Activated naive CD4-positive, alpha-beta T cell treated with anti-CD3 and anti-CD28 coated beads, Interleukin-2, amount 50 U/mL, for 72 hours (primary cell): ENCODE data around the gene FBXL7. TPM values are rescaled to one million over a fixed set of nuclear protein-coding genes. Genes with fewer than 3 reads are reported as not detected.

ENCODE experiments used
- ATAC-seq, 2 donors: fragments of 150-1000 bp; cut with Tn5 transposase; 2 replicates each; pipeline ENCODE4 v1.10.0; 2021; ENCODE audit warnings: mild to moderate bottlenecking in 2 of 2, moderate library complexity in 2 of 2
- DNase-seq, 2 donors: peaks; one replicate each; pipeline ENCODE4 v3.0.0; 2021 to 2022; ENCODE audit warnings: low spot score in 2 of 2
- H3K27ac Mint-ChIP-seq, 2 donors: one replicate each; pipeline ENCODE4 v1.8.0; 2022; ENCODE audit warnings: mild to moderate bottlenecking in 2 of 2, mixed read lengths in 2 of 2
- H3K36me3 Mint-ChIP-seq, 2 donors: one replicate each; pipeline ENCODE4 v1.8.0; 2022; ENCODE audit warnings: mixed read lengths in 2 of 2
- H3K9me3 Mint-ChIP-seq, 2 donors: one replicate each; pipeline ENCODE4 v1.8.0; 2022; ENCODE audit warnings: mixed read lengths in 2 of 2
- total RNA-seq, 2 donors: library from RNA; stranded (reverse); gene quantifications; one replicate each; pipeline ENCODE4 v1.2.3, GENCODE V29; 2022

The FBXL7 gene
- total RNA-seq, 2 donors from 2014 or later: not detected

DNA sequence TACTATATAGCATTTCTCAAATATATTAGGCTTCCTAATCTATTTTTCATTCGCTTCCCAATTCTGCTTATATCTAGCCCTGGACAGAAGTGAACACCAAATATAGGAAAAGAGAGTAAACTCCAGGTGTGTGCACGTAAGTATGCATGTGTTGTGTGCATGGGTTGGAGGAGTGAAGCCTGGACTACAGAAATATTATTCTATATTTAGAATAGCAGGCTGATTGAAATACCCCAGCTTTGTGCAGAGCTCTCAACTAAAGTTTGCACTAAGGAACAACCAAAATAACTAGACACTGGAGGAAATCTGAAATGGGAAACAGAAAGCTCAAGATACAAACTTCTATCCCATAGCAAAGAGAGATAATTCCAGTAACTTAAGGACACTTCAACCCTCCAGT is 480.9 kb downstream of the FBXL7 start:
- DNase-seq (no peak), ATAC-seq (no peak)
- no peaks in the 10 kb centered on the region for H3K36me3 Mint-ChIP-seq

DNA sequence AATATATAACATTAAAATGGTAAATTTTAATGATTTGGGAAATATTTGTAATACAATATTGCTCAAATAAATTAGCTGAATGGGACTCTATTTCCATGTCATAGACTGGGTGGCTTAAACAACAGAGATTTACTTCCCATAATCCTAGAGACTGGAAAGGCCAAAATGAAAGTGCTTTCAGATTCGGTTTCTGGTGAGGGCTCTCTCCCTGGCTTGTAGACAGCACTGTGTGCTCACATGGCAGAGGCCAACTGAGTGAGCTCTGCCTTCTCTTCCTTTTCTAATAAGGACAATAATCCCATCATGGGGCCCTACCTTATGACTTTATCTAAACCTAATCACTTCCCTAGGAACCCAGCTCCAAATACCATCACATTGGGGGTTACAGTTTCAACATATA is 483.4 kb downstream of the FBXL7 start:
- H3K9me3 Mint-ChIP-seq: peaks cover 7 to 16% of the 10 kb centered on the region in 2 donors
- ATAC-seq: no peak
- H3K36me3 Mint-ChIP-seq: no peaks in the 10 kb centered on the region
- H3K27ac Mint-ChIP-seq: no peak overlapping the region
- DNase-seq: no peak

More for the DNA sequence above, 480.9 kb downstream of the FBXL7 start:
- Mint-ChIP-seq H3K9me3 (peaks cover 0 to 7% of the 10 kb centered on the region in 2 donors), H3K27ac (no peak overlapping the region)
